Immature natural killer cell (primary cell): ENCODE measurements around the gene BTK. TPM values are rescaled to one million over a fixed set of nuclear protein-coding genes. Genes with fewer than 3 reads are reported as not detected.
"Not testable (repeated sequence)": the region's sequence is repeated elsewhere in the genome, so short reads cannot be mapped to it uniquely, and the experiment has no call there.

Experiments
- DNase-seq, 3 donors: peaks; one replicate each; pipeline ENCODE4 v3.0.0; 2022; ENCODE audit warnings: mixed read lengths in 1 of 3
- H3K27ac Mint-ChIP-seq, 6 donors: one replicate each; pipeline ENCODE4 v1.8.0; 2020; ENCODE audit warnings: mixed read lengths in 6 of 6, mild to moderate bottlenecking in 5 of 6, inconsistent platforms in 4 of 6, moderate library complexity in 3 of 6
- H3K27me3 Mint-ChIP-seq, 3 donors: one replicate each; pipeline ENCODE4 v1.8.0; 2020 to 2021; ENCODE audit warnings: low read depth in 3 of 3, mild to moderate bottlenecking in 3 of 3, mixed read lengths in 3 of 3, moderate library complexity in 3 of 3, inconsistent platforms in 1 of 3
- H3K36me3 Mint-ChIP-seq, 3 donors: one replicate each; pipeline ENCODE4 v1.8.0; 2020; ENCODE audit warnings: mixed read lengths in 3 of 3, inconsistent platforms in 2 of 3, mild to moderate bottlenecking in 2 of 3
- H3K4me1 Mint-ChIP-seq, 2 donors: one replicate each; pipeline ENCODE4 v1.8.0; 2020; ENCODE audit warnings: inconsistent platforms in 2 of 2, mild to moderate bottlenecking in 2 of 2, mixed read lengths in 2 of 2, moderate library complexity in 1 of 2
- H3K4me3 Mint-ChIP-seq, 5 donors: one replicate each; pipeline ENCODE4 v1.8.0; 2020; ENCODE audit warnings: mild to moderate bottlenecking in 5 of 5, mixed read lengths in 5 of 5, inconsistent platforms in 3 of 5, moderate library complexity in 3 of 5
- H3K9me3 Mint-ChIP-seq, 6 donors: one replicate each; pipeline ENCODE4 v1.8.0; 2020; ENCODE audit warnings: mild to moderate bottlenecking in 6 of 6, mixed read lengths in 6 of 6, inconsistent platforms in 4 of 6, moderate library complexity in 3 of 6
- polyA plus RNA-seq, 3 donors: library from polyadenylated mRNA; unstranded; fragments of 300-500 nt; fragmentation: Illumina TruSeq; gene quantifications; one replicate each; pipeline ENCODE4 v1.2.3, GENCODE V29; 2021

The BTK gene
- polyA plus RNA-seq, 3 donors from 2014 or later: 0.36 to 3.4 (median 0.91) TPM

GRCh38 chrX:101348452-101349192 is 37.4 kb downstream of the BTK start, which contains the start of gene TIMM8A:
Gene TIMM8A, minus strand, starts transcription at chrX:101348742. Its CDS starts 78 bp downstream, at chrX:101348664.
- Mint-ChIP-seq H3K27me3 (peaks cover 3 to 4% (median 4%) of the 10 kb centered on the region in 3 donors), H3K4me3 (peak within 1 kb of the TSS; percentile 87 to 93 (median 90))
- DNase-seq: peak; percentile 69 to 73 (median 70)

DNA sequence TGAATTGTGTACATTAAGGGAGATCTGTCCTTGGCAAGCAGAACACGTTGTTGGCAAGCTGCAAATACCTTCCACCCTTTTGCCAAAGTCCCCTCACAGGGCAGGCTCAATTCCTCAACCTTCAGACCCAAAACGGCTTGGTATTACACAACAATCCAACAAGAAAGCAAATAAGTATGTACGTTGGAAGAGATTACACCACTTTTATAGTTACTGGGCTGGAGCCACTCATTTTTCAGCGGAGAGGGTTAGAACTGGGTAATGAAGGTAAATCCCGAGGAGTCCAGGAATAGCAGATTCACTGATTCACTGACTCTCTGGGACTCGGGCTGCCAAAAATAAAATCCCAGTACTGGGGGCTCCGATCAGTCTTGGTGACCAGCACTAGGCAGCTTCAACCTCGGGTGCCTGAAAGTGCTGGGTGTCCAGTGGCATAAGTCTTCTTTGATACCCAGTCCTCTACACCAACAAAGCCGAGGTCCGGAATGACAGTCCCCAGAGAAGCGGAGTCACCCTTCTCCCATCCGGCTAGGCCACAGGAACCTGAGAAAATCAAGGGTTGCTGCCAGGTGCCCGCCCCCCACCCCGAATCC is 38.0 kb downstream of the BTK start:
- H3K27me3 Mint-ChIP-seq: peaks cover 3 to 4% (median 4%) of the 10 kb centered on the region in 3 donors

More at GRCh38 chrX:101348452-101349192, 37.4 kb downstream of the BTK start, which contains the start of gene TIMM8A:
- H3K9me3 Mint-ChIP-seq: no peaks in the 10 kb centered on the region
- H3K36me3 Mint-ChIP-seq: no peaks in the 10 kb centered on the region
- peak within 1 kb of the TSS; percentile 80 to 93 (median 88) for H3K27ac Mint-ChIP-seq
- peaks cover 15 to 24% of the 10 kb centered on the region in 2 donors for H3K4me1 Mint-ChIP-seq

DNA sequence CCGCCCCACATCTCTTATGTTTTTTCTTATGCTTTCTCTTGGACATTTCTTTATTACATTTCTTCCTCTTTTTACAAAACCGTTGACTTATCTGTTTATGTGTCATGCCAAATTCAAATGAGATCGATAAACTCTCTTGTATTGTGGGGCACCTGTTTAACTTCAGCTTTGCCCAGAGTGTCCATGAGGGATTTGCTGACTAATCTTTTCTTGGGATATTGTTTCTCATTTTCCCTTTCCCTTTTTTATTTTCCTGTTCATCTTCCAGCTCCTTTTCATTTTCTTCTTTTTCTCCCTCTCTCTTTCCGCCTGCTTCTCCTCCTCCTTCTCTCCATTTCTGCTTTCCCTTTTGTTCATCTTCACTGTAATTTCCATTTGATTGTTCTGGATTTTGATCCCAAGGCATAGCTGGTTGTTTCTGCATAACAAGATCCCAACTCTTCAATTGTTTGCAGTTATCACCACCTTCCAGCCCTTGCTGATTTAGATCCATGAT is 48.2 kb downstream of the BTK start:
- H3K9me3 Mint-ChIP-seq: no peaks in the 10 kb centered on the region
- H3K27ac Mint-ChIP-seq: no peak overlapping the region
- no peaks in the 10 kb centered on the region for H3K36me3 Mint-ChIP-seq
- H3K4me1 Mint-ChIP-seq: no peaks in the 10 kb centered on the region
- no peak overlapping the region for H3K4me3 Mint-ChIP-seq
- no peak for DNase-seq
- peaks cover 0 to 5% (median 5%) of the 10 kb centered on the region in 3 donors for H3K27me3 Mint-ChIP-seq

More for the DNA sequence above, 38.0 kb downstream of the BTK start:
- Mint-ChIP-seq H3K36me3 (no peaks in the 10 kb centered on the region), H3K9me3 (no peaks in the 10 kb centered on the region), H3K4me1 (peaks cover 15 to 24% of the 10 kb centered on the region in 2 donors), H3K27ac (peak overlapping the region in 5 of 6 donors; percentile 46 to 93 (median 88)), H3K4me3 (peak overlapping the region; percentile 87 to 93 (median 90))
- DNase-seq: no peak

- not testable (repeated sequence) for DNase-seq, H3K27me3 Mint-ChIP-seq, H3K4me3 Mint-ChIP-seq, H3K9me3 Mint-ChIP-seq, H3K36me3 Mint-ChIP-seq, H3K4me1 Mint-ChIP-seq
- peak overlapping the region in 1 of 6 donors; percentile 31 for H3K27ac Mint-ChIP-seq
Measured at GRCh38 chrX:101334310-101334709, 51.7 kb downstream of the BTK start.

- H3K27ac Mint-ChIP-seq, H3K4me3 Mint-ChIP-seq, H3K27me3 Mint-ChIP-seq, H3K9me3 Mint-ChIP-seq, H3K36me3 Mint-ChIP-seq, DNase-seq, H3K4me1 Mint-ChIP-seq: not testable (repeated sequence)
Measured at GRCh38 chrX:101326600-101326999, 59.4 kb downstream of the BTK start.

DNA sequence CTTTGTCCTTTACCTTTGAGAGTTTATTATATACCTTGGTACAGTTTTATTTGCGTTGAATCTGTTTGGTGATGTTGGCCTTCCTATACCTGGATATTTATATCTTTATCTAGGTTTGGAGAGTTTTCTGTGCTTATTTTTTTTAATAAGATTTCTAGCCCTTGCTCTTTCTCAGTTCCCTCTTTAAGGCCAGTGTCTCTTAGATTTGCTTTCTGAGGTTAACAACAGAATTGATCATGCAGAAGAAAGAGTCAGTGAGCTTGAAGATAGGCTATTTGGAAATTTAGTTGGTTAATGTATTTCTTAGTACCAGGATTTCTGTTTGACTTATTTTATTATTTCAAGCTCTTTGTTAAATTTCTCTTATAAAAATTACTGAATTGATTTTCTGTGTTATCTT is 82.2 kb downstream of the BTK start:
- Mint-ChIP-seq H3K9me3 (no peaks in the 10 kb centered on the region), H3K27me3 (peaks cover 0 to 4% (median 0%) of the 10 kb centered on the region in 3 donors), H3K36me3 (no peaks in the 10 kb centered on the region), H3K4me3 (no peak overlapping the region), H3K27ac (no peak overlapping the region), H3K4me1 (no peaks in the 10 kb centered on the region)
- DNase-seq: no peak

Other genes starting within 250 kb of the BTK start
- gene DRP2, start 166.4 kb downstream of the BTK start, polyA plus RNA-seq: under 1 TPM in 2 of 3 donors, not detected in 1; 0.20 to 0.32 TPM
- gene TAF7L, start 94.9 kb downstream of the BTK start, polyA plus RNA-seq: not detected
- gene TIMM8A, start 37.4 kb downstream of the BTK start, polyA plus RNA-seq: 10 to 100 TPM in 1 of 3 donors, 1 to 10 TPM in 2; 3.1 to 10.5 (median 6.4) TPM
- gene RPL36A, start 4.8 kb upstream of the BTK start, polyA plus RNA-seq: 1,000 to 10,000 TPM in 1 of 3 donors, 100 to 1,000 TPM in 2; 753 to 1,251 (median 825) TPM
- gene GLA, start 21.7 kb upstream of the BTK start, polyA plus RNA-seq: 10 to 100 TPM; 19.3 to 23.6 (median 22.7) TPM
- 100 to 1,000 TPM in 2 of 3 donors, 10 to 100 TPM in 1; 80.6 to 188 (median 120) TPM for gene HNRNPH2, start 22.0 kb upstream of the BTK start, polyA plus RNA-seq
- gene ARMCX4, start 99.3 kb upstream of the BTK start, polyA plus RNA-seq: 1 to 10 TPM in 2 of 3 donors, under 1 TPM in 1; 0.50 to 2.9 (median 1.2) TPM
- under 1 TPM in 2 of 3 donors, not detected in 1; 0.14 to 0.21 TPM for gene ARMCX1, start 164.4 kb upstream of the BTK start, polyA plus RNA-seq
- 10 to 100 TPM; 38.0 to 58.2 (median 38.5) TPM for gene ARMCX6, start 231.8 kb upstream of the BTK start, polyA plus RNA-seq
- gene ARMCX3, start 237.0 kb upstream of the BTK start, polyA plus RNA-seq: 10 to 100 TPM; 12.2 to 26.5 (median 20.6) TPM